Body of pancreas (tissue), 4 donors: Measurements from ENCODE around the gene COL18A1. TPM values are rescaled to one million over a fixed set of nuclear protein-coding genes. Genes with fewer than 3 reads are reported as not detected.

ENCODE experiments used
- ATAC-seq: fragments of 150-250 bp; one replicate; pipeline ENCODE4 v1.9.1; 2016
- DNase-seq, 4 donors: peaks; one replicate each; pipeline ENCODE4 v3.0.0-alpha.2; 2019
- H3K27ac ChIP-seq, 4 donors: fragments of 200-600 bp; sonication (generic); 1 replicate in 3 of 4; 2 replicates in 1 of 4; pipeline versions ENCODE4 v1.5.1 to v1.6.1; 2016 to 2019; ENCODE audit warnings: mild to moderate bottlenecking in 1 of 4, mixed read lengths in 1 of 4, moderate library complexity in 1 of 4
- H3K27me3 ChIP-seq, 2 donors: fragments of 200-600 bp; sonication (generic); one replicate each; pipeline ENCODE4 v1.6.0; 2016; ENCODE audit warnings: mild to moderate bottlenecking in 1 of 2
- H3K36me3 ChIP-seq, 2 donors: fragments of 200-600 bp; sonication (generic); replicated peaks in 1 of 2; 2 replicates each; pipeline ENCODE4 v1.5.1; 2016; ENCODE audit warnings: low read depth in 2 of 2; ENCODE audit not compliant: insufficient read depth in 1 of 2
- H3K4me1 ChIP-seq: fragments of 200-600 bp; sonication (generic); one replicate; pipeline ENCODE4 v1.6.0; 2016
- H3K4me3 ChIP-seq, 2 donors: fragments of 200-600 bp; sonication (generic); 1 replicate in 1 of 2; 2 replicates in 1 of 2; pipeline ENCODE4 v1.5.1; 2016 to 2019
- H3K9me3 ChIP-seq, 3 donors: fragments of 200-600 bp; sonication (generic); 1 replicate in 2 of 3; 2 replicates in 1 of 3; pipeline ENCODE4 v1.5.1; 2016
- POLR2A ChIP-seq, 3 donors: fragments of 450-650 bp; IDR thresholded peaks; one replicate each; pipeline ENCODE4 v1.6.1; 2016; ENCODE audit warnings: antibody characterized with exemption in 3 of 3, mild to moderate bottlenecking in 2 of 3
- WGBS, 2 donors: methylation state at CpG; one replicate each; pipeline ENCODE4 v1.1.5; 2017; 5-methylcytosine and 5-hydroxymethylcytosine counted together
- intact Hi-C: fragments of 100-400 bp; cut with DNase I; formaldehyde crosslinking; loops from one replicate; pipeline ENCODE4 v1.15.1; 2023
- total RNA-seq, 2 donors: library from RNA; depleted of rRNA; stranded (reverse); fragments of >200 nt; gene quantifications; one replicate each; pipeline ENCODE4 v1.1.0, GENCODE V29; 2016
- TF ChIP-seq, protein P1 (sequence below), 7 experiments: fragments of 450-650 bp in 4 of 7; fragments of 200-600 bp in 3 of 7; sonication (generic) in 3 of 7; IDR thresholded peaks; one replicate each; pipeline ENCODE4 v1.5.1; 2016 to 2019; ENCODE audit warnings: antibody characterized with exemption in 7 of 7

The COL18A1 gene
- total RNA-seq, 2 donors from 2014 or later = 108 to 284 TPM

DNA sequence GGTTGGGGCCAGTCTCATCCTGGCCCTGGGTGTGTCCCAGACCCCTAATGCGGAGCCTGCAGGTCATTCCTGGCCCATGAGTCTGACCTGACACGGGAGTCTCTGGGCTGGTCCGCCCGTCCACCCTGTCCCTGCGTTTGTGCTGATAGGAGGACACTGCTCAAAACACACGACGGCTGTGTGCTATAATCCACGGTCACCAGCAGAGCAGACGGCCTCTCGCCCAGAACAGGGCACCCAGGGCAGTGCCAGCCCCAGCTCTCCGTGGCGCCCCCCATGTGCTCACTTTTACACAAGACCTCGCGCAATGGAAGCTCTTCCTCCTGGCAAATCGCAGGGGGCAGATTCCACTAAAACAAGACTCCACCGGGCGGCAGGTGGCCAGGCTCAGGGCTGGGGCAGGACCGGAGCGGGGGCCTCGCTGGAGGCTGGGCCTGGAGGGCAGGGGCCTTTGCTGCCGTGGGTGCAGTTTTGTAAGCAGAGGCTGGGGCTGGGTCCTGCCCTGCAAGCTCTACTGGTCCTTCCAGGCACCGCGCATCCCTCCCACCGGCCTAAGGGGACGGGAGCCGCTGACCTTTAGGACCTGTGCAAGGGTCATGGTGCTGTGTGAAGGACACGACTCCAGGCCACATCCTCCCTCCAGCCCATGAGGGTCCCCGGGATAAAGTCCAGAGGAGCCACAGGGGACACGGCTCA, 147.9 kb downstream of the COL18A1 start:
- peak in 1 of 4 donors; percentile 11 for DNase-seq
- no peak for ATAC-seq
- Histone ChIP-seq H3K36me3 (no peaks in the 10 kb centered on the region), H3K9me3 (no peaks in the 10 kb centered on the region), H3K27ac (no peak overlapping the region), H3K27me3 (no peaks in the 10 kb centered on the region), H3K4me3 (no peak overlapping the region), H3K4me1 (peaks cover 7% of the 10 kb centered on the region)
- 82% methylated on average over 17 to 29 of the region's 29 CpGs for WGBS, 2 donors
- intact Hi-C loops = loop anchor here (10.0 kb wide), 1 partner anchor 272 kb away; no protein-coding TSS in a partner anchor
- TF ChIP-seq, protein P1, sequence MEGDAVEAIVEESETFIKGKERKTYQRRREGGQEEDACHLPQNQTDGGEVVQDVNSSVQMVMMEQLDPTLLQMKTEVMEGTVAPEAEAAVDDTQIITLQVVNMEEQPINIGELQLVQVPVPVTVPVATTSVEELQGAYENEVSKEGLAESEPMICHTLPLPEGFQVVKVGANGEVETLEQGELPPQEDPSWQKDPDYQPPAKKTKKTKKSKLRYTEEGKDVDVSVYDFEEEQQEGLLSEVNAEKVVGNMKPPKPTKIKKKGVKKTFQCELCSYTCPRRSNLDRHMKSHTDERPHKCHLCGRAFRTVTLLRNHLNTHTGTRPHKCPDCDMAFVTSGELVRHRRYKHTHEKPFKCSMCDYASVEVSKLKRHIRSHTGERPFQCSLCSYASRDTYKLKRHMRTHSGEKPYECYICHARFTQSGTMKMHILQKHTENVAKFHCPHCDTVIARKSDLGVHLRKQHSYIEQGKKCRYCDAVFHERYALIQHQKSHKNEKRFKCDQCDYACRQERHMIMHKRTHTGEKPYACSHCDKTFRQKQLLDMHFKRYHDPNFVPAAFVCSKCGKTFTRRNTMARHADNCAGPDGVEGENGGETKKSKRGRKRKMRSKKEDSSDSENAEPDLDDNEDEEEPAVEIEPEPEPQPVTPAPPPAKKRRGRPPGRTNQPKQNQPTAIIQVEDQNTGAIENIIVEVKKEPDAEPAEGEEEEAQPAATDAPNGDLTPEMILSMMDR (IDR thresholded peaks at IDR 0.05) = no peak
- no peak for TF ChIP-seq POLR2A (IDR thresholded peaks at IDR 0.05)

DNA sequence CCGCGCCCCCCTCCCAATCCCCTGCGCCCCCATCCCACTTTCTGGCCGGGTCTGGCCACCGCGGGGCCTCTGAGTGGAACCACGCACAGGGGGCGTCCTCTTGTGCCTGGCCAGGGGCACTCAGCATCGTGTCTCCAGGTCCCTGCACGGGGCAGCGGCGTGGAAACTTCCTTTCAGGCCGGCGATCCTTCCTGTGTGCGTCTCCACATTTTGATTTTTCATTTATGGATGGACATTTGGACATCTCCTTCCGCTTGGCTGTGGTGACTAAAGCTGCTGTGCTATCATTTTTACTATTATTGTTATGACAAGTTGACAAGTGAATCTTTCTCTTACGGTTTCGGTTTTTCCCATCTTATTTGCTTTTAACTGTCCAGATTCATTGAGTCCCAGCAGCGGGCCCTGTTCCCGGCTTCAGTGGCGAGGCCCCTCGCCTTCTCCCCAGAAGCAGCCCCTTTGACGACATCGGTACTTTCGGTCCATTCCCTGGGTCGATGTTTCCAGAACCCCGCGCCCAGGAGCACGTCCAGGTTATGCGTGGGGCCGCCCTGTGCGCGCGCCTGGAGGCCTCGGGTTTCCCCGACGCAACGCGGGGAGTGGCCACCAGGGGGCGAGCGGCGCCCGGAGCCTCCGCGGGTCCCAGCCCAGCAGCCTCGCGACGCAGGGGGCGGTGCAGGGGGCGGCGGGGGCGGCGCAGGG, 149.7 kb downstream of the COL18A1 start:
- intact Hi-C loops = loop anchor here (5.0 to 10.0 kb wide), 2 partner anchors 43 to 270 kb away; no protein-coding TSS in a partner anchor
- H3K36me3 ChIP-seq = no peaks in the 10 kb centered on the region
- H3K27ac ChIP-seq = peak overlapping the region; percentile 48 to 72 (median 60)
- 0% methylated on average over 19 to 37 of the region's 53 CpGs for WGBS, 2 donors
- peak; percentile 73 for ATAC-seq
- TF ChIP-seq, protein P1 (IDR thresholded peaks at IDR 0.05) = peak; percentile 72 to 92 (median 83)
- TF ChIP-seq POLR2A (IDR thresholded peaks at IDR 0.05) = peak in 1 of 3 donors; percentile 29
- DNase-seq = peak; percentile 76 to 88 (median 82)
- peak overlapping the region; percentile 20 to 36 for H3K4me3 ChIP-seq
- no peaks in the 10 kb centered on the region for H3K9me3 ChIP-seq
- peaks cover 7% of the 10 kb centered on the region for H3K4me1 ChIP-seq
- no peaks in the 10 kb centered on the region for H3K27me3 ChIP-seq

DNA sequence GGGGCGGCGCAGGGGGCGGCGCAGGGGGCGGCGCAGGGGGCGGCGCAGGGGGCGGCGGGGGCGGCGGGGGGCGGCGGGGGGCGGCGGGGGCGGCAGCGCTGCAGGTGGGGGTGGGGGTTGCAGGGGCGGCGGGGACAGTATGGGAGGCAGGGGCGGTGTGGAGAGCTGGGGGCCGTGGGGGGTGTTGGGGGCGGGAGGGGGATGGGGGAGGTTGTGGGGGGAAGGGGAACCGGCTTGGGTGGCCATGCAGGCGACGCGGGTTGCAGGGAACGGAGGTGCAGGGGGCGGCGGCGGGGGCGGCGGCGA, 150.2 kb downstream of the COL18A1 start:
- Histone ChIP-seq H3K9me3 (no peaks in the 10 kb centered on the region), H3K27ac (peak overlapping the region; percentile 81 to 94 (median 86)), H3K4me3 (peak overlapping the region in 1 of 2 donors; percentile 33), H3K36me3 (no peaks in the 10 kb centered on the region), H3K4me1 (peaks cover 7% of the 10 kb centered on the region), H3K27me3 (no peaks in the 10 kb centered on the region)
- DNase-seq (no peak), ATAC-seq (no peak)
- no CpG with 5 or more reads among the region's 34 CpGs for WGBS, 2 donors
- intact Hi-C loops = loop anchor here (5.0 to 10.0 kb wide), 2 partner anchors 42 to 270 kb away; no protein-coding TSS in a partner anchor
- TF ChIP-seq POLR2A (IDR thresholded peaks at IDR 0.05) = no peak
- TF ChIP-seq, protein P1 (IDR thresholded peaks at IDR 0.05) = no peak

DNA sequence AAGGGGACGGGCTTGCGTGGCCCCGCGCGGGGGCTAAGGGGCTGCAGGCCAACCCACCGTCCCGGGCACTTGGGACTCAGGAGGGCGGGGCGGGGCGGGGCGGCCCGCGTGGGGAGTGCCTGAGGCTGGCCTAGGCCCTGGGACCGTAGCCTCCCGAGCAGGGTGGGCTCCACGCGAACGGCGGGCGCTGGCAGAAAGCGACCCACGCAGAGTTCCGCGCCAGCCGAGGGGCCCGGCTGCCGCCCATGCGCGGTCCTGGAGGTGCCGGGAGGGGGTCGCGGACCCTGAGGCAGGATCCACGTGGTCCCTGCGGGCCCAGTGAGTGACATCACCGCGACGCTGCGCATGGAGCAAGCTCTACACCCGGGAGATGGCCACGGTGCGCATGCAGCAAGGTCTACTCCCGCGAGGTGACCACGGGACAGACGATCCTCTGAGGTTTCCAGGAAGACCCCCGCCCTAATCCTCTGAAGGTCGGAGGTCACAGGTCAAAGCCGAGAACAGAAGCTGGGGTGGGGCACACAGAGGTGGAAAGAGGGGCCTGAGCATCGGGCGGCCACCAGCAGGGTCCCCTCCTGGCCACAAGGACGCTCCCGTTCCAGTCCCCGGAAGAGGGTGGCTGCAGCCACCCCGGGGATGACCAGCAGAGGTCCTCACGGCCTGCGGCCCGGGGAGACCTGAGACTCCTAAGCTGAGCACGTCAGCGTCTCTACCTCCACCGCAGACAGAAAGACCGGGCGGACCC, 150.8 kb downstream of the COL18A1 start:
- ATAC-seq (peak; percentile 89), DNase-seq (peak; percentile 80 to 90 (median 86))
- H3K9me3 ChIP-seq = no peaks in the 10 kb centered on the region
- intact Hi-C loops = loop anchor here (5.0 to 10.0 kb wide), 2 partner anchors 42 to 269 kb away; no protein-coding TSS in a partner anchor
- TF ChIP-seq POLR2A (IDR thresholded peaks at IDR 0.05) = peak; percentile 49 to 75 (median 57)
- TF ChIP-seq, protein P1 (IDR thresholded peaks at IDR 0.05) = peak; percentile 55 to 99 (median 91)
- no peaks in the 10 kb centered on the region for H3K27me3 ChIP-seq
- WGBS, 2 donors = 10% methylated on average over 46 of the region's 62 CpGs; no CpG with 5 or more reads in 1 of the 2 donors
- H3K36me3 ChIP-seq = no peaks in the 10 kb centered on the region
- H3K27ac ChIP-seq = peak overlapping the region; percentile 81 to 94 (median 86)
- peaks cover 7% of the 10 kb centered on the region for H3K4me1 ChIP-seq
- peak overlapping the region in 1 of 2 donors; percentile 33 for H3K4me3 ChIP-seq
